ENCODE measurements around the gene GAL.

DNA sequence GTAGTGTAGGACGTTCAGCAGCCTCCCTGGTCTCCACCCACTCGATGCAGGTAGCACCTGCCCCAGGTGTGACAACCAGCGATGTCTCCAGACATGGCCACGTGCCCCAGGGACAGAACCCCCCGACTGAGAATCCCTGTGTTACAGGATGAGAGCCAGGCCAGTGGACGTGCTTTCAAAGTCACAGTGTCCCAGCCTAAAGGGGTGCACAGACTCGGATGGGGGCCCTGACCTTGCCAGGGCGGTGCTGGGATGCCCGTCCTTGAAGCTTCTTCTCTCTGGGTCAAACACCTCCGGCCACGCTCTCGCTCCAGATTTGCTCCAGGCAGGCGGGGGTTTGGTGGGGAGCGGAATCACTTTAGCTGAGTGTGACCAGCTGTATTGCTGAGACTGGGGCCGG is 23.3 kb upstream of the GAL start:
- TF ChIP-seq, protein P1, sequence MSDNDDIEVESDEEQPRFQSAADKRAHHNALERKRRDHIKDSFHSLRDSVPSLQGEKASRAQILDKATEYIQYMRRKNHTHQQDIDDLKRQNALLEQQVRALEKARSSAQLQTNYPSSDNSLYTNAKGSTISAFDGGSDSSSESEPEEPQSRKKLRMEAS (IDR thresholded peaks at IDR 0.05) = no peak
- TF ChIP-seq FOXM1 (IDR thresholded peaks at IDR 0.05; ENCODE audit: borderline replicate concordance, low read depth) (no peak), EGR1 (IDR thresholded peaks at IDR 0.05) (no peak), YY1 (IDR thresholded peaks at IDR 0.05; ENCODE audit: low read depth) (no peak), USF1 (IDR thresholded peaks at IDR 0.05) (no peak), EP300 (IDR thresholded peaks at IDR 0.05; ENCODE audit: borderline replicate concordance) (no peak), RAD21 (IDR thresholded peaks at IDR 0.05; ENCODE audit: low read depth) (no peak), TEAD4 (IDR thresholded peaks at IDR 0.05) (no peak), TAF1 (IDR thresholded peaks at IDR 0.05; ENCODE audit: low read depth) (no peak)
- TF ChIP-seq, protein P2, sequence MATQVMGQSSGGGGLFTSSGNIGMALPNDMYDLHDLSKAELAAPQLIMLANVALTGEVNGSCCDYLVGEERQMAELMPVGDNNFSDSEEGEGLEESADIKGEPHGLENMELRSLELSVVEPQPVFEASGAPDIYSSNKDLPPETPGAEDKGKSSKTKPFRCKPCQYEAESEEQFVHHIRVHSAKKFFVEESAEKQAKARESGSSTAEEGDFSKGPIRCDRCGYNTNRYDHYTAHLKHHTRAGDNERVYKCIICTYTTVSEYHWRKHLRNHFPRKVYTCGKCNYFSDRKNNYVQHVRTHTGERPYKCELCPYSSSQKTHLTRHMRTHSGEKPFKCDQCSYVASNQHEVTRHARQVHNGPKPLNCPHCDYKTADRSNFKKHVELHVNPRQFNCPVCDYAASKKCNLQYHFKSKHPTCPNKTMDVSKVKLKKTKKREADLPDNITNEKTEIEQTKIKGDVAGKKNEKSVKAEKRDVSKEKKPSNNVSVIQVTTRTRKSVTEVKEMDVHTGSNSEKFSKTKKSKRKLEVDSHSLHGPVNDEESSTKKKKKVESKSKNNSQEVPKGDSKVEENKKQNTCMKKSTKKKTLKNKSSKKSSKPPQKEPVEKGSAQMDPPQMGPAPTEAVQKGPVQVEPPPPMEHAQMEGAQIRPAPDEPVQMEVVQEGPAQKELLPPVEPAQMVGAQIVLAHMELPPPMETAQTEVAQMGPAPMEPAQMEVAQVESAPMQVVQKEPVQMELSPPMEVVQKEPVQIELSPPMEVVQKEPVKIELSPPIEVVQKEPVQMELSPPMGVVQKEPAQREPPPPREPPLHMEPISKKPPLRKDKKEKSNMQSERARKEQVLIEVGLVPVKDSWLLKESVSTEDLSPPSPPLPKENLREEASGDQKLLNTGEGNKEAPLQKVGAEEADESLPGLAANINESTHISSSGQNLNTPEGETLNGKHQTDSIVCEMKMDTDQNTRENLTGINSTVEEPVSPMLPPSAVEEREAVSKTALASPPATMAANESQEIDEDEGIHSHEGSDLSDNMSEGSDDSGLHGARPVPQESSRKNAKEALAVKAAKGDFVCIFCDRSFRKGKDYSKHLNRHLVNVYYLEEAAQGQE (IDR thresholded peaks at IDR 0.05; ENCODE audit: low read depth) = no peak
